Uterus (tissue), 2 donors: Measurements from ENCODE around the gene TBXT.

Source experiments
- CTCF ChIP-seq, 4 experiments: fragments of 200-600 bp in 2 of 4; fragments of 450-650 bp in 2 of 4; sonication (generic) in 2 of 4; IDR thresholded peaks; one replicate each; pipeline ENCODE4 v1.5.1; 2016 to 2019; ENCODE audit warnings: antibody characterized with exemption in 4 of 4, mild to moderate bottlenecking in 2 of 4, moderate library complexity in 1 of 4
- POLR2A ChIP-seq, 2 donors: fragments of 450-650 bp; IDR thresholded peaks; one replicate each; pipeline ENCODE4 v1.6.1; 2016; ENCODE audit warnings: antibody characterized with exemption in 2 of 2, mild to moderate bottlenecking in 1 of 2, moderate library complexity in 1 of 2

GRCh38 chr6:166206510-166207283, 39.0 kb upstream of the TBXT start:
- no peak for TF ChIP-seq POLR2A (IDR thresholded peaks at IDR 0.05)
- TF ChIP-seq CTCF (IDR thresholded peaks at IDR 0.05), result no peak
